NCI-H1436 (cell line): ENCODE results near the gene USP12.

Experiments used
- DNase-seq: peaks from one replicate; lab custom pipeline; 2025; lab: John Stamatoyannopoulos, UW

The USP12 gene

DNA sequence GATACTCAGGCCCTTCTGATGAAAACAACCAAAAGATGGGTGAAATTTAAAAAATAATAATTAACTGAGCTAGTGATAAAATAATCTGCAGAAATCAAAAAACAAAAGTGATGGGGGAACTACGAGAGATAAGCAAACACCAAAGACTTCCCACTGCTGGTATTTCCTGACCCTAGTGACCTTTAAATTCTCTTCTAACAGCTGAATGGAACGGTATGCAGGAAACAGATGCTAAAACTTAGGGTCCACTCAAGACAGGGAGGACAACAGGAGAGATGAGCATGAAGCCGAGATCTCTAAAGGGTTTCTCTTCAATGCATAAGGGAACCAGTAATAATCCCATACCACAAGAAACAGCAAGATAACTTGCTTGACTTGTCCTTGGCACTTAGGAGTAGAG lies 50.8 kb downstream of the USP12 start:
- no peak for DNase-seq

DNA sequence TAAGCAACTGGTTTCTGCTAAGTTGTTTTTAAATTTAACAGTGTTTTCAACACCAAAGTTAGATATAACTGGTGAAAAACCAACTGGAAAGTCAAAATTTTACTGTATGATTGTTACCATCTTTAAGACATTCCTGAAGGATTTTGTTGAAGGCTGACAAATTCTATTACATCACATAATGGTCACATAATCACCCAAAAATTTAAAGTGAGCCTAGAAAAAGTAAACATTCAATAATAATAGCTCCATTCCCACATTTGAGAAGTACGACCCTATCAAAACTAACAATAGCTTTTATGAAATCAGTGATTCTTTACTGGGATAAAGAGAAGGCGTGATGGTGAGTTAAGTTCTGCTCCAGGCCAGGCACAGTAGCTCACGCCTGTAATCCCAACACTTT lies 51.6 kb downstream of the USP12 start:
- DNase-seq: no peak

DNA sequence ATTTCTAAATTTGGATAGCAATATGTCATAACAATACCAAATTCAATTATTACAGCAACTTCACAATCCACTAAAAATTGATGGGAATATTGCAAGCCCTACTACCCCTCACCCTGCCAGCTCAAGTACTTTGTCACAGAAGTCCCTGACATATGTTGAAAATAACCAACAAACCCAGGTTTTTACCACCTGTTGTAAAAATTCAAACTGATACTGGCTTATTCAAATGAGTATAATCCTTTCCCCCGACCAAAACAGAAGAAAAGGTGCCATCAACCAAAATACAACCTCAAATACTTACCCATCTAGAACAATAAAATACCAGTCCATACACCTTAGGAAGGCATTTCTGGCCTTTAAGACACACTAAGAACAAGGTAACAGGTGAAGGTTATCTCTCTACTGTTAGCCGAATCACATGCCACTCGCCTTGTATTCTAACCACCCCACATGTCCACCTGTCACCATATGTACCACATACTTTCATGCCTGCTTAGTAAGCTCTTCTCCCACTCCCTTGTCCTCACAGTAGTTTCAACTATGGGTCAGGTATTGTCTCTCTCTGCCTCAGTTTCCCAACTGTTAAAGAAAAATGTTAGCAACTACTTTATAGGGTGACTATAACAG lies 53.1 kb downstream of the USP12 start:
- DNase-seq: no peak

DNA sequence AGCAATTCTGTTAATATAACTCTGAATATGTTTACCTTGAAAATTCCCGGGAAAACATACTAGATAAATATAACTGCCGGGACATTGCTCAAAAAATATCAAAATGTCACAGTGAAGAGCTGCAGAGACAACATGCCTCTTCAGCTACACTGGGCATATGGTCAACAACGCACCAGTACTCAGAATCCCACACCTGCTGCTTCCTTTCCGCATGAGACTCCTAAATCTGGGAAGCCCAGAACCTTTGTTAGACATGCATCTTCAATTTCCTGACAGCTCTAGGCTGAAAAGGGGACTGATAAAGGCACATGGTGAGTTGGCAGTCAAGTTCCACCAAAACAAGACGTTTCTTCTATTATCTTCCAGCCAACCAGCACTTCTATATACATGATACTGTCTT lies 53.7 kb downstream of the USP12 start:
- no peak for DNase-seq

DNA sequence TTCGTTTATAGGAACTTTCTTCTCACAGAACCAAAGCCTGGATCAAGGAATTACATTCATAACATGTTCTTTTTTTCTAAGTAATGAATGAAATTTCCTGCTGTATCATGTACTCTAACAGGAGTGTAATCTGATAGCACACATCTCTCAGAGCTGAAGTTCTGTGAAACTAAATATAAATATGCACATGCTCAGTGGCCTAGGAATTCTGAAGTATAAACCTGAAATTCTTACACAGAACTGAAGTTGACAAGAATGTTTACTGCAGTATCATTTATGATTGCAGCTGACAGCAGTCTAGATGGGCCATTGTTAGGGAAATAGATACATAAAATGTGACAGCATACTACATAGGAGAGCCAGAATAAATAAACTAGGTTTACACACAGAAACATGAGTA lies 54.5 kb downstream of the USP12 start:
- no peak for DNase-seq

DNA sequence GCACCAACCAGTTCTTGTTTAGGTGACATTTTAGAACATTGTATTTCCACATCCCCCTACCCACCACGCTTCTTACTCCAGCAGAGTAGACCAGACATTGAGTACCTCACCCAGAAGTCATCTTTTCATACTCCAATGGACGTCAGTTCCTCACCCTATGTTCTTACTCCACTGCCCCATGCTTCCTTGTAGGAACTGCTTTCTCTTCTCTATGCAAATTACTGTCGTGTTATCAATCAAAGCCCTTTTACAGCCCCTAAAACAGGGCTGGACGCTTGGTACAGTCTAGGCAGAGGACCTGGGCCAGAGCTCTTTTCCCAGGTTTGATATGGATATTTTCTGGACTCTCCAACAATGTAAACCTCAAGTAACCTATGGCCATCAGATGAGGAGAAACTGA lies 58.2 kb downstream of the USP12 start:
- DNase-seq: no peak

DNA sequence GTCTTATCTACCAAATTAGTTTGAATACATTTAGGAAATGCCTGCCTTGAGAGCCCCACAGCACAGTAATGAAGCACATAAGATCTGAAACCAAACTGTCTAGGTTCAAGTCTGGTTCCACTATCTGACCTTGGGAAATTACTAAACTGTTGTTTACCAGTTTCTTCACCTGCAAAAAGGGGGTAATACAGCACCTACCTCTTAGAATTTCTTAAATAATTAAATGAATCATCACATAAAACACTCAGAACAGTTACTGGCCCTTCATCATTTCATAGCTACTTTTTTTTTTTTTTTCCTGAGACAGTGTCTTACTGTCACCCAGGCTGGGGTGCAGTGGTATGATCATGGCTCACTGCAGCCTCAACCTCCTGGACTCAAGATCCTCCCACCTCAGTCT lies 59.6 kb downstream of the USP12 start:
- DNase-seq: no peak

DNA sequence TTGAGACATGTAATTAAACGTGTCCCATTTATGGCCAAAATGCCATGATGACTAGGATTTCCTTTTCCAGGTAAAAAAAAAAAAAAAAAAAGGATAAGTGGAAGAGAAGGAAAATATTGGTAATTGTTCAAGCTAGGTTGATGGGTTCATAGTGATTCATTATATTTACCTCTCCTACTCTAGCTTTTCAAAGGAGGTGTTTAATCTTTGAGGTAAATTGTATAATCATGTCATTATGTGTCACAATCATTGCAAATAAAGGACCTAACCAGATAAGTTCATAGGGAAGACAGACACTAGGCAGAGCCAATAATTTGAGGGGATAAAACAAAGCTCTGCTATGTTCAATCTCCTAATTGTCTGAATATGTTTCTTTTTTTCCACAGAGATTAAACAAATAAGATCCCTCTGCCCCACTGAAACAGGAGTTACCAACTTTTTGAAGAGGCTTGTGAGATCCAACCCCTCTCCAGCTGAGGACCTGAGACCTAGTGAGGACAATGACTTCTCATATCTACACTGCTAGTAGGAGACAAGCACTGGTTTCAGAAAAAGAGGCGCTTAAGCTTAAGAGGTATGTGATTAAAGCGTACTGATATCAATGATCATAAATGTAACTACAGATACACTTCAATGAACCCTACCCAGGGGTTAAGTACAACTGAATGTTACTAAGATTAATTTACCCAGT lies 61.4 kb downstream of the USP12 start:
- DNase-seq: no peak

DNA sequence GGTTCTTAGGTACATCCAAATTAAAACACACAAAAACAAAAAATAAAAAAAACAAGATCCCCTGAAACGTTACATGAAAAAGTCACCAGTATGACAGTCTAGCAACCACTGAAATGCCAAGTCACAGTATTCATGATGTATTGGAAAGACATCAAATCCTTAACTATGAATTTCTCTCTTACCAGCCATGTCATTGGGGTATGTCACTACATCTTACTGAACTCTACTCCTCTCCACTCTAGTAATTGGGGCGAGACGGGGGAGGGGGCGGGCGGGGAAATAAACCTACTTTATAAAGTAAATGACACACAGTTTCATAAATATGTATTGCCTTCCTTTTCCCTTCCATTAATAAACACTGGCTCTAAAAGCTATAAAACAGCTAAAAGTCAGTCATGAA lies 65.5 kb downstream of the USP12 start:
- DNase-seq: no peak

DNA sequence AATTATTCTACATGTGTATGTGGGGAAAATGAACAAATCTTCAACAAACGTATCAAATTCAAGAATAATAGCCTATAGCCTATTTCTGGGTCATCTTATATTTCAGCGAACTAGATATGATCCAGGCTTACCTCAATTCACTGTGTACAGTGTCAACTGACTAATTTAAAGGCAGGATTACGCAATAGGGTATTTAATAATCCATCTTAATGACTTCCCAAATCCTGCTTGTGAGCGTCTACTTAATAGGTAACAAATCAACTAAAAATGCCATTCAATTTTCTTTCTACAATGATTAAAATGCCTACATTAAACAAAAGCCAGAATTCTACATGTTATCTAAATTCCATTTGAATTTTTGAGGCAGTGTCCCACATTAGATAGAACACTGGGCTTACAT lies 67.0 kb downstream of the USP12 start:
- no peak for DNase-seq

DNA sequence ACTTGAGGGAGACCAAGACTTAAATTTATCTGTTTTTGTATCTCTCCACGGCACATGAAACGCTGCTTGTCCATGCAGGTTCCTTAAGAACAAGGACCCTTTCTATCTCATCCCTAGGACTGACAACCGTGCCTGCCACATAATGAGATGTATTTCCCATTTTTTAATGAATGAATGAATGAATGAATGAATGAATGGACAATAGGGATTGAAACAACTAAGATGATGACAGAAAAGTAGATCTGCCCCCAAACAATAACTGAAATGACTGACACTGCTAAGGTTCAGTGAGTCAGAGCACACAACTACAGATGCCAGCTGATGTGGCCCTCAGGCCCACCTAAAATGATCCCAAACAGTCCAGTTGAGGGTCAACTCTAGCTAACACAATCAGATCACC lies 69.8 kb downstream of the USP12 start:
- no peak for DNase-seq

DNA sequence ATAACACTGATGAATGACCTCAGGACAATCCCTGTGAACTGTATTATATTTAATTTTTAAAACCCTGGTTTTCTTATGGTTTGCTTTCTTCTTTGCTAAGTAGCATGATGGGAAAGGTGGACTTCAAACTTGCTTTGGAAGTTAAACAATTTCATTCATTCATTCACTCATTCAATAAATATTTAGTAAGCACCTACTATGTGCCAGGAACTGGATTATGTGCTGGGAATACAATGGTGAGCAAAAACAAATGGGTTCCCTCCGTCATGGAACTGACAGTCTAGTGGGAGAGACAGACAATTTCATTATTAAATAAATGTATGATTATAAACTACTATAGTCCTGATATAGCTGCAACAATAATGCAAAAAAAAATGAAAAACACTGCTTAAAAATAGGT lies 70.3 kb downstream of the USP12 start:
- no peak for DNase-seq

DNA sequence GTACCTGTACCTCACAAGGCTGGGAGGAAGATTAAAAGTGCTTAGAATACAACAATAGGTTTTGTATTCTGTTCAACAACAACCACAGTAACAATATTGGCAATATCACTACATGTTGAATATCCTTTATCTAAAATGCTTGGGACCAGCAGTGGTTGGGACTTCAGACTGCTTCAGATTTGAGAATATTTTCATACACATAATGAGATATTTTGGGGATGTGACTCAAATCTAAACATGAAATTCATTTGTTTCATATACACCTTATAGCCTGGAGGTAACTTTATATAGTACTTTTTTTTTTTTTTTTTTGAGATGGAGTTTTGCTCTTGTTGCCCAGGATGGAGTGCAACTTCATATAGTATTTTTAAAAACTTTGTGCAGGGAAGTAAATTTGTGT lies 73.9 kb downstream of the USP12 start:
- DNase-seq: no peak

DNA sequence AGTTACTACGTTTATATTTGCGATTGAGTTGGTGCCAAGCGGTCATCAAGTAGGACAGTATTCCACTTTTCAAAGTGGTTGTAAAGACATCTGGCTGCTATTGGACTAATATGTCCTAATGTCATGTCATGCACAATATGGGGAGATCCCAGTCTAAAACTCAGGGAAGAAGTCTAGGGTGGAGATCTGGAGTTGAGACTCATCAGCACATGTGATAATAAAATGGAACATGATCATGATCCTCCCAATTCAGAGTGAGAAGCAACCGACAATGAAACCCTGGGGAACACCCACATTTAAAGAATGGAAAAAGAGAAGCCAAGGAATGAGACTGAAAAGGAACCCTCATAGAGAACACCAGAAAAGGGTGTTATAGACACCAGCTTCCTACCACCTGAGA lies 80.2 kb downstream of the USP12 start:
- DNase-seq: no peak

DNA sequence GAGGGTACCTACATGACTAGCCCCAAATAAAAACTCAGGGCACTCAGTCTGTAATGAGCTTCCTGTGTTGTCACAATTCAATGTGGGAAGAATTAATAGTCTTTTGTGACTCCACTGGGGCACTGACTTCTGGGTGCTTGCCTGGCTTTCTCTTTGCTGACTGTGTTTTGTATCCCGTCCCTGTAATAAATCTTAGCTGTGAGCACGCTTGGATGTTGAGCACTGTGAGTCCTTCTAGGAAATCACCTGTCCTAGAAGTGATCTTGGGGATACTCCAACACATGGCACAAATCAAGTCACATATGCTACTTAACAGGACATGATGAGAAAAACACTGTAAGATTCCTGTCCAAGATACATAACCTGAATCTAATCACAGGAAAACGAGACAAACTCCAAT lies 83.0 kb downstream of the USP12 start:
- DNase-seq: no peak

DNA sequence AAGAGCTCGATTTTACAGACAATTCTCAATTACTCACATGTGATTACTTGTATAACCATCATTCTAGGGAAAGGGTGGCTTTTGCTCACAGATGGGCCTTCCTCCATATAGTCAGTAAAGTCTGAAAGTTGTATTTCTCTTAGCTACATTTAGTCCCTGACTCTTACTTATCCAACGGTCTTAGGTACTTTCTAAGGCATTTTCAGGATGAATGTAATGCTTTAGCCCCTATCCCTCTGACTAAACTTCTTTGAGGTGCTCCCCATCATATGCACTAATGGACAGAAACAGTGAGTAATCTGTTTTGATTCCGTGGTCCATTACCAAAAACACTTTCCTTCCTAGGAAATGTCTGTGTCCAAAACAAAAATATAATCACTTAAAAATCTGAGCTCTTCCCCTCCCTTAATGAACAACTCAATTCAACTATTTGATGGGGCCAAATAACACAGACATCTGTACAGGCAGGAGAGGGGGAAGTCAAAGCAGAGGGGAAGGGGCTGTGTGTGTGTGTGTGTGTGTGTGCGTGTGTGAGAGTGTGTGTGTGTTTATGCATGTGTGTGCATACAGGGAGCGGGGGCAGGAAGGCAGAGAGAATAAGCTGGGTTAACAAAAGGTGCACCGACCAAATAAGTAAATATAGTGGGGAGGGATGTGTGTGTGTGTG lies 84.9 kb downstream of the USP12 start:
- no peak for DNase-seq

DNA sequence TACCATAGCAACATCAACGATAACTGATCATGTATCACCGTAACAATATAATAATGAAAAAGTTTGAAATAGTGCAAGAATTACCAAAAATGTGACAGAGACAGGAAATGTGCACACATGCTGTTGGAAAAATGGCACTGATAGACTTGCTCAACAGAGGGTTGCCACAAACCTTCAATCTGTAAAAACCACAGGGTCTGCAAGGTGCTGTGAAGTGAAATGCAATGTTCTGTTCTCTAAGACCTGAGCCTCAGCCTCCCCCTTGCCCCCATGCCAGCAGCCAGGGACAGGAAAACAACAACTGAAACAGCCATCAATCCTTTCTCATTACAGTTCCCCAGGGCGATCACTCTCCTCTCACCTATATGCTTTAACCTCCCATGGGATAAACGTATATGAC lies 88.4 kb downstream of the USP12 start:
- DNase-seq: no peak

DNA sequence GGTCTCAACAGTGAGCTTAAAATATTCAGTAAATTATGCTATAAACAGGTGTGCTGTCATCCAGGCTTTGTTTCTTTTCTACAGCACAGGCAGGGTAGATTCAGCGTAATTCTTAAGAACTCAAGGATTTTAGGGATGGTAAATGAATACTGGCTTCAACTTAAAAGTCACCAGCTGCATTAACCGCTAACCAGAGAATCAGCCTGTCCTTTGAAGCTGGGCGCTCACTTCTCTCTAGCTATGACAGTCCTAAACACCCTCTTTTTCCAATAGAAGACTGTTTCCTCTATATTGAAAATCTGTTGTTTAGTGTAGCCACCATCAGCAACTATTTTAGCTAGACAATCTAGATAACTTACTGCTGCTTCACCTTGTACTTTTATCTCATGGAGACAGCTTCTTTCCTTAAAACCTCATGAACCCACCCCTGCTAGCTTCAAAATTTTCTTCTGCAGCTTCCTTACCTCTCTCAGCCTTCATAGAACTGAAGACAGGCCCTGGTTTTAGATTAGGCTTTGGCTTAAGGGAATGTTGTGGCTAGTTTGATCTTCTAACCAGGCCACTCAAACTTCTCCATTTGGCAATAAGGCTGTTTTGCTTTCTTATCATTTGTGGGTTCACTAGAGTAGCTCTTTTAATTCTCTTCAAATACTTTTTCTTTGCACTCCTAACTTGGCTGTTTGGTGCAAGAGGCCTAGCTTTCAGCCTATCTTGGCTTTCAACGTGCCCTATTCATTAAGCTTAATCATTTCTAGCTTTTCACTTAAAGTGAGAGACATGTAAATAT lies 89.5 kb downstream of the USP12 start:
- no peak for DNase-seq

DNA sequence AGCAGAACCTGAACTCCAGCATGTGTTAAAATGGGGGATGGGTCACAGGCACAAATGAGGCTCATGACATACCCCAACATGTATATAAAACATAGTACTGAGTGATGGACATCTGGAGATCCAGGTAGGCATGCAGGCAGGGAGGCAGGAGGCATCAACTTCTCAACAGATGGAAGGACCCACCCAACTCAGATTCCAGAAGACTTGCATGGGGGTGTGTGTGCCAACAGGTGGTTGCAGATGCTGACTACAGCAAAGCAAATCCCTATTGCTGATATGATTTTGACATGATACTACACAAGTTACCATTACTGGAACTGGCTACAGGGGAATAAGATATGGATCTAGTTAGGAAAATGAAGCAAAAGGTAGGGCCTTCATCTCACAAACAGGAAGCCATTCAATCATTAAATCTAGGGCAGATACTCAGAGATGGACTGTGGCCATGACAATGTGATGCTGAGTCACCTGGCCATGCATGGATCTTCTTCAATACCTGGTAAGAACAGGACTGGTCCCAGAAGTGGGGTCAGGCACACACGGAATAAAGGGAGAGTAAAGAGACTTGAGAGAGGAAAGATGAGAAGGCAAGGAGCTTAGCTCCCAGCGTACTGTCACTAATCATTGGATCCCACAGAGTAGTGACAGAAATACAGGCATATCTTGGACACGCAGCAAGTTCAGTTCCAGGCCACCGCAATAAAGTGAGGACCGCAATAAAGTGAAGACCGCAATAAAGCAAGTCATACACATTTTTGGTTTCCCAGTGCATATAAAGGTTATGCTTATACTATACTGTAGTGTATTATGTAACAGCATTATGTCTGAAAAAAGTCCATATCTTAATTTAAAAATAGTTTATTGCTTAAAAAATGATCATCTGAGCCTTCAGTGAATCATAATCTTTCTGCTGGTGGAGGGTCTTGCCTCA lies 91.3 kb downstream of the USP12 start:
- DNase-seq: no peak

DNA sequence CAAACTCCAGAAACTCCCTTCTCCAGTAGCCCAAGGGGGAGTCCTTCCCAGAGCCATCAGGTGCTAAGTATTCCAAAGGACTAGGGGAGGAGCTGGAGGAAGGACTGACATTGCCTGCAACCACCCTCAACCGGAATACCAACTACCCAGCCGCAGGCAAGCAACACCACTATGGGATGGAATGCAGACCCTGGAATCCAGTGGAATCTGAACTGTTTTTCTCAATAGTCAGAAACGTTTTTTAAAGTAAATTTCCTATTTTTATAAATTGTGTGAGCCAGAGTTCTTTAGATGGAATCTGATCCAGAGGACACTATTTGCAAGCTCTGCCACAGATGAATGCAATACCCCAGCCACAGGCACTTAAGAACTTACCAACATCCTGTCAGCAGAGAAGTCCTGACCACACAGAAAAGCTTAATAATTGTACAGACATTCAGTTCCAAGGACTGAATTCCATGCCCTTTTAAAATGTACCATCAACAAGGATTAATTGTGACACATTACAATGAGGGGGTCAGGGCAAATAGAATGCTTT lies 92.1 kb downstream of the USP12 start:
- no peak for DNase-seq

DNA sequence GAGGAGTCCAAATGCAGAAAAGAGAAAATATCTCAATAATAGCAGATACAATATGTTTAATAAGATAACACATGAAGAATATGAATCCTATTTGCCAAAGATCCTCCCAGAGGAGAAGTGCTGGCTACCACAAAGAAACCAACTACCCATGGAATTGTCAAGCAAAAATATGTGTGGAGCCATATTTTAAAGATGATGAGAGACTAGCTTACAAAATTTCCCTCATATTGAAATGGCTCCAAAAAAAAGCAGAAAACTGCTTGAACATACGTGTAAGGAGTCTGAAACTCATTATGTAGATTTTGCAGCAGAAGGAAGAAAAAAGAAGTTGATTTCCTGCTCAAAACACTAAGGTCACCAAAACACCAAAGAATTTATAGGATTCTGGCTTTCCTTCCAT lies 94.2 kb downstream of the USP12 start:
- DNase-seq: no peak

DNA sequence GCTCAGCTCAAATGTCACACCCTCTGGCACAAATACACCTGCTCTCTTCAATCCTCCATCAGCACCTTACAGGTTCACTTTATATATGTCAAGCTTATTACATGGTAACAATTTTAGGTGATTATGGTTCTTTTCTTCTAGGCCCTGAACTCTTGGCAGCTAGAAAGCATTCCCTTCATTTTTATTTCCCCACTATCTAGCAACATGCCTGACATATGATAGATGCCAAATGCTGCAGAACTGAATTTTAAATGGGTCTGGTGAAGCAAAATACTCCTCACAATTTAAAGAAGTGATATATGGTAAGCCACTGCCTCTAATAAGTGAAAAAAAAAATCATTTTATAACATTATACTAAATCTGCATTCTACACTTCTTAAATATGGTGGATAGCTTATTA lies 95.2 kb downstream of the USP12 start:
- peak; percentile 40 for DNase-seq
